ENCODE measurements around the gene CHCHD10. TPM values are rescaled to one million over a fixed set of nuclear protein-coding genes. Genes with fewer than 3 reads are reported as not detected.

CHCHD10 gene
- total and polyA plus RNA-seq, 2 experiments from 2014 or later: 77.5 to 324 TPM

- Histone ChIP-seq H3K36me3 (no peaks in the 10 kb centered on the region), H3K9me3 (ENCODE audit: low read depth) (no peaks in the 10 kb centered on the region), H3K4me1 (ENCODE audit: low read depth) (peaks cover 11% of the 10 kb centered on the region), H3K27me3 (no peaks in the 10 kb centered on the region), H3K27ac (no peak overlapping the region), H3K4me3 (no peak overlapping the region)
- TF ChIP-seq CTCF (IDR thresholded peaks at IDR 0.05; ENCODE audit: low read depth, low read length): no peak
- no peak for DNase-seq (ENCODE audit: low read depth in 1 of 2, low spot score in 1 of 2)
These were observed 7.7 kb downstream of the CHCHD10 start for GRCh38 chr22:23760056-23760455.

- TF ChIP-seq CTCF (IDR thresholded peaks at IDR 0.05; ENCODE audit: low read depth, low read length): no peak
- H3K4me1 ChIP-seq (ENCODE audit: low read depth): peaks cover 11% of the 10 kb centered on the region
These were observed 8.2 kb downstream of the CHCHD10 start for GRCh38 chr22:23759566-23759965.

GRCh38 chr22:23756891-23757290 lies 10.9 kb downstream of the CHCHD10 start:
- Histone ChIP-seq H3K36me3 (no peaks in the 10 kb centered on the region), H3K27me3 (no peaks in the 10 kb centered on the region), H3K4me3 (no peak overlapping the region), H3K4me1 (ENCODE audit: low read depth) (no peaks in the 10 kb centered on the region), H3K27ac (no peak overlapping the region), H3K9me3 (ENCODE audit: low read depth) (no peaks in the 10 kb centered on the region)
- no peak for TF ChIP-seq CTCF (IDR thresholded peaks at IDR 0.05; ENCODE audit: low read depth, low read length)
- no peak for DNase-seq (ENCODE audit: low read depth in 1 of 2, low spot score in 1 of 2)

More at GRCh38 chr22:23759566-23759965, 8.2 kb downstream of the CHCHD10 start:
- DNase-seq (ENCODE audit: low read depth in 1 of 2, low spot score in 1 of 2): no peak
- Histone ChIP-seq H3K4me3 (no peak overlapping the region), H3K27me3 (no peaks in the 10 kb centered on the region), H3K9me3 (ENCODE audit: low read depth) (no peaks in the 10 kb centered on the region), H3K36me3 (no peaks in the 10 kb centered on the region), H3K27ac (no peak overlapping the region)

GRCh38 chr22:23755711-23756110 lies 12.1 kb downstream of the CHCHD10 start:
- no peaks in the 10 kb centered on the region for H3K36me3 ChIP-seq
- H3K4me1 ChIP-seq (ENCODE audit: low read depth): no peaks in the 10 kb centered on the region
- no peak overlapping the region for H3K4me3 ChIP-seq
- no peaks in the 10 kb centered on the region for H3K9me3 ChIP-seq (ENCODE audit: low read depth)
- no peaks in the 10 kb centered on the region for H3K27me3 ChIP-seq
- H3K27ac ChIP-seq: no peak overlapping the region
- no peak for DNase-seq (ENCODE audit: low read depth in 1 of 2, low spot score in 1 of 2)
- no peak for TF ChIP-seq CTCF (IDR thresholded peaks at IDR 0.05; ENCODE audit: low read depth, low read length)

GRCh38 chr22:23754980-23755636 lies 12.7 kb downstream of the CHCHD10 start:
- Histone ChIP-seq H3K27ac (no peak overlapping the region), H3K36me3 (no peaks in the 10 kb centered on the region), H3K9me3 (ENCODE audit: low read depth) (no peaks in the 10 kb centered on the region), H3K27me3 (no peaks in the 10 kb centered on the region), H3K4me3 (no peak overlapping the region), H3K4me1 (ENCODE audit: low read depth) (peaks cover 4% of the 10 kb centered on the region)
- TF ChIP-seq CTCF (IDR thresholded peaks at IDR 0.05; ENCODE audit: low read depth, low read length): no peak
- peak in 1 of 2 donors; percentile 41 for DNase-seq (ENCODE audit: low read depth in 1 of 2, low spot score in 1 of 2)
